Neuronal stem cell (in vitro differentiated cells): ENCODE data around the gene FAU.

Experiments
- DNase-seq: peaks from one replicate; pipeline ENCODE4 v3.0.0-alpha.2; 2013; ENCODE audit warnings: low spot score
- H2AFZ ChIP-seq: one replicate; pipeline ENCODE4 v1.6.1; 2013; ENCODE audit warnings: mild to moderate bottlenecking, low read length, inconsistent platforms
- H2AK5ac ChIP-seq: 2 replicates; pipeline ENCODE4 v1.6.1; 2013; ENCODE audit warnings: low read depth, mild to moderate bottlenecking, inconsistent platforms, low read length, moderate library complexity, mixed read lengths
- H2BK120ac ChIP-seq: 2 replicates; pipeline ENCODE4 v1.6.1; 2013; ENCODE audit warnings: low read depth, mild to moderate bottlenecking, inconsistent platforms, low read length, moderate library complexity, mixed read lengths
- H2BK12ac ChIP-seq: one replicate; pipeline ENCODE4 v1.6.1; 2013; ENCODE audit warnings: low read length, inconsistent platforms
- H2BK15ac ChIP-seq: 2 replicates; pipeline ENCODE4 v1.6.1; 2013; ENCODE audit warnings: mild to moderate bottlenecking, low read length, inconsistent platforms, mixed read lengths
- H2BK5ac ChIP-seq: one replicate; pipeline ENCODE4 v1.6.1; 2013; ENCODE audit warnings: inconsistent platforms, mild to moderate bottlenecking, low read length, moderate library complexity
- H3K14ac ChIP-seq: one replicate; pipeline ENCODE4 v1.6.1; 2013; ENCODE audit warnings: low read length, inconsistent platforms
- H3K18ac ChIP-seq: 2 replicates; pipeline ENCODE4 v1.6.1; 2013; ENCODE audit warnings: low read length, inconsistent platforms
- H3K23ac ChIP-seq: 2 replicates; pipeline ENCODE4 v1.6.1; 2013; ENCODE audit warnings: low read depth, mild to moderate bottlenecking, mixed read lengths, low read length, inconsistent platforms; ENCODE audit not compliant: poor library complexity
- H3K27ac ChIP-seq: replicated peaks from 3 replicates; pipeline ENCODE4 v1.5.1; 2013; ENCODE audit warnings: low read length, inconsistent platforms
- H3K27me3 ChIP-seq, 3 experiments: 2 replicates each; pipeline ENCODE4 v1.6.1; 2013; ENCODE audit warnings: low read length in 3 of 3, mild to moderate bottlenecking in 2 of 3, inconsistent platforms in 1 of 3, low read depth in 1 of 3, mixed read lengths in 1 of 3, moderate library complexity in 1 of 3; ENCODE audit not compliant: control insufficient read depth in 3 of 3, insufficient read depth in 3 of 3
- H3K36me3 ChIP-seq, 2 donors: replicated peaks in 1 of 2; 2 replicates each; pipeline ENCODE4 v1.6.1; 2013; ENCODE audit warnings: low read length in 2 of 2; ENCODE audit not compliant: control insufficient read depth in 2 of 2, insufficient read depth in 2 of 2
- H3K4ac ChIP-seq: 2 replicates; pipeline ENCODE4 v1.6.1; 2013; ENCODE audit warnings: inconsistent platforms, mild to moderate bottlenecking, low read length, moderate library complexity
- H3K4me1 ChIP-seq, 2 donors: 1 replicate in 1 of 2; 2 replicates in 1 of 2; pipeline ENCODE4 v1.6.1; 2013; ENCODE audit warnings: low read length in 2 of 2, low read depth in 1 of 2; ENCODE audit not compliant: control insufficient read depth in 2 of 2, insufficient read depth in 1 of 2
- H3K4me2 ChIP-seq: one replicate; pipeline ENCODE4 v1.6.1; 2013; ENCODE audit warnings: mild to moderate bottlenecking, low read length, inconsistent platforms; ENCODE audit not compliant: insufficient read depth, poor library complexity, severe bottlenecking
- H3K4me3 ChIP-seq, 2 donors: 2 replicates each; pipeline ENCODE4 v1.5.1; 2013; ENCODE audit warnings: low read length in 2 of 2, mild to moderate bottlenecking in 2 of 2, inconsistent platforms in 1 of 2, moderate library complexity in 1 of 2
- H3K79me1 ChIP-seq: one replicate; pipeline ENCODE4 v1.6.1; 2013; ENCODE audit warnings: low read depth, mild to moderate bottlenecking, inconsistent platforms, low read length, moderate library complexity
- H3K9ac ChIP-seq: one replicate; pipeline ENCODE4 v1.6.1; 2013; ENCODE audit warnings: mild to moderate bottlenecking, low read depth, low read length, inconsistent platforms; ENCODE audit not compliant: poor library complexity
- H3K9me3 ChIP-seq, 2 donors: replicated peaks in 1 of 2; 2 replicates each; pipeline versions ENCODE3 to v1.6.1; 2013; ENCODE audit warnings: low read length in 2 of 2, mild to moderate bottlenecking in 2 of 2, inconsistent platforms in 1 of 2, low read depth in 1 of 2, mixed read lengths in 1 of 2, moderate library complexity in 1 of 2; ENCODE audit not compliant: control insufficient read depth in 2 of 2, insufficient read depth in 1 of 2
- H4K8ac ChIP-seq: one replicate; pipeline ENCODE4 v1.6.1; 2013; ENCODE audit warnings: low read depth, mild to moderate bottlenecking, inconsistent platforms, low read length, moderate library complexity
- H4K91ac ChIP-seq: one replicate; pipeline ENCODE4 v1.6.1; 2013; ENCODE audit warnings: low read length, low read depth, mild to moderate bottlenecking, inconsistent platforms; ENCODE audit not compliant: poor library complexity
- WGBS, 2 donors: extraction: QIAGEN DNeasy Blood & Tissue Kit; methylation state at CpG; one replicate each; pipeline ENCODE4 v1.1.7; 2013; ENCODE audit warnings: missing lambda C conversion rate in 2 of 2, mixed read lengths in 1 of 2; ENCODE audit not compliant: insufficient read length in 2 of 2, insufficient replicate concordance in 1 of 2; ENCODE audit errors: extremely low coverage in 2 of 2; 5-methylcytosine and 5-hydroxymethylcytosine counted together

FAU gene

DNA sequence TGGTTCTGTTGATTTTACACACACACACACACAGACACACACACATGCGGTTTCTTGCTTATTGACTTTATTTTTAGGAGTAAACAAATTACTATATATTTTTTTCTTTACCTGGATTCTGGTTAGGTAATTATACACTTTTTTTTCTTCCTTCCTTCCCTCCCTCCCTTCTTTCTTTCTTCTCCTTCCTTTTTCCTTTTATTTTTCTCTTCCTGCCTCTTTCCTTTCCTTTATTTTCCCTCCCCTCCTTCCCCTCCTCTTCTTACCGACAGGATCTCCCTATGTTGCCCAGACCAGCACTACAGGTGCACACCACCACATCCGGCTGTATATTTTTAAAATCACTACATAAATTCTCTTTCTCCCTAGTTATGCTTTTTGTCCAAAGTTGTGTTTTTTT, 45.0 kb upstream of the FAU start:
- H3K9ac ChIP-seq, result no peak overlapping the region
- H2BK120ac ChIP-seq, result no peak overlapping the region
- no peak overlapping the region for H3K27ac ChIP-seq
- H2BK15ac ChIP-seq, result no peak overlapping the region
- no peaks in the 10 kb centered on the region for H3K4me1 ChIP-seq
- H3K18ac ChIP-seq, result no peak overlapping the region
- no peak overlapping the region for H3K23ac ChIP-seq
- no peak overlapping the region for H2AFZ ChIP-seq
- H3K4ac ChIP-seq, result no peak overlapping the region
- H3K9me3 ChIP-seq, result no peaks in the 10 kb centered on the region
- H2BK5ac ChIP-seq, result no peak overlapping the region
- no peaks in the 10 kb centered on the region for H3K27me3 ChIP-seq
- H3K79me1 ChIP-seq, result no peaks in the 10 kb centered on the region
- H2AK5ac ChIP-seq, result no peak overlapping the region
- no peak overlapping the region for H2BK12ac ChIP-seq
- no peak for DNase-seq
- H3K36me3 ChIP-seq, result no peaks in the 10 kb centered on the region
- H3K4me2 ChIP-seq, result no peak overlapping the region
- H3K14ac ChIP-seq, result no peak overlapping the region
- no CpG with 5 or more reads among the region's 3 CpGs for WGBS, 2 donors
- no peak overlapping the region for H4K91ac ChIP-seq
- H3K4me3 ChIP-seq, result no peak overlapping the region
- no peak overlapping the region for H4K8ac ChIP-seq

GRCh38 chr11:65165410-65166317, 43.7 kb upstream of the FAU start:
- no peak overlapping the region for H2BK120ac ChIP-seq
- no peak overlapping the region for H4K91ac ChIP-seq
- no peaks in the 10 kb centered on the region for H3K9me3 ChIP-seq
- no peak overlapping the region for H4K8ac ChIP-seq
- DNase-seq, result no peak
- no peaks in the 10 kb centered on the region for H3K79me1 ChIP-seq
- no peak overlapping the region for H2BK12ac ChIP-seq
- WGBS, 2 donors, result no CpG with 5 or more reads among the region's 31 CpGs
- no peaks in the 10 kb centered on the region for H3K36me3 ChIP-seq
- H3K4ac ChIP-seq, result no peak overlapping the region
- H2AFZ ChIP-seq, result peak overlapping the region; percentile 79
- H3K23ac ChIP-seq, result no peak overlapping the region
- H3K4me3 ChIP-seq, result no peak overlapping the region
- H3K14ac ChIP-seq, result no peak overlapping the region
- no peak overlapping the region for H2BK5ac ChIP-seq
- H2AK5ac ChIP-seq, result no peak overlapping the region
- no peak overlapping the region for H3K18ac ChIP-seq
- no peaks in the 10 kb centered on the region for H3K4me1 ChIP-seq
- H3K9ac ChIP-seq, result no peak overlapping the region
- no peak overlapping the region for H3K27ac ChIP-seq
- H2BK15ac ChIP-seq, result no peak overlapping the region
- no peak overlapping the region for H3K4me2 ChIP-seq
- H3K27me3 ChIP-seq, result no peaks in the 10 kb centered on the region

- H2BK15ac ChIP-seq, result no peak overlapping the region
- WGBS, 2 donors, result no CpG with 5 or more reads among the region's 2 CpGs
- H3K18ac ChIP-seq, result no peak overlapping the region
- no peak overlapping the region for H2AFZ ChIP-seq
- no peak overlapping the region for H4K8ac ChIP-seq
- H3K14ac ChIP-seq, result no peak overlapping the region
- no peak overlapping the region for H3K9ac ChIP-seq
- no peak overlapping the region for H2BK12ac ChIP-seq
- no peak overlapping the region for H2AK5ac ChIP-seq
- H4K91ac ChIP-seq, result no peak overlapping the region
- no peak overlapping the region for H3K4ac ChIP-seq
- no peak overlapping the region for H2BK120ac ChIP-seq
- H3K4me2 ChIP-seq, result no peak overlapping the region
- no peaks in the 10 kb centered on the region for H3K9me3 ChIP-seq
- no peak overlapping the region for H3K27ac ChIP-seq
- no peak overlapping the region for H3K4me3 ChIP-seq
- H3K79me1 ChIP-seq, result no peaks in the 10 kb centered on the region
- H2BK5ac ChIP-seq, result no peak overlapping the region
- DNase-seq, result no peak
- no peak overlapping the region for H3K23ac ChIP-seq
- no peaks in the 10 kb centered on the region for H3K4me1 ChIP-seq
- no peaks in the 10 kb centered on the region for H3K27me3 ChIP-seq
- no peaks in the 10 kb centered on the region for H3K36me3 ChIP-seq
Measured at GRCh38 chr11:65163684-65164083, 41.8 kb upstream of the FAU start.

GRCh38 chr11:65160643-65161042, 38.7 kb upstream of the FAU start:
- Histone ChIP-seq H4K8ac (no peak overlapping the region), H2BK5ac (no peak overlapping the region), H3K14ac (no peak overlapping the region), H3K27ac (no peak overlapping the region), H3K4me3 (no peak overlapping the region), H3K79me1 (no peaks in the 10 kb centered on the region), H3K9me3 (no peaks in the 10 kb centered on the region), H3K4me2 (no peak overlapping the region), H2BK15ac (no peak overlapping the region), H3K18ac (no peak overlapping the region), H3K9ac (no peak overlapping the region), H3K27me3 (no peaks in the 10 kb centered on the region), H2BK12ac (no peak overlapping the region), H4K91ac (no peak overlapping the region), H2AK5ac (no peak overlapping the region), H2BK120ac (no peak overlapping the region), H3K4ac (no peak overlapping the region), H3K36me3 (no peaks in the 10 kb centered on the region), H3K4me1 (no peaks in the 10 kb centered on the region), H2AFZ (no peak overlapping the region), H3K23ac (no peak overlapping the region)
- DNase-seq, result no peak
- WGBS, 2 donors, result no CpG with 5 or more reads among the region's 3 CpGs
